Neuron (in vitro differentiated cells): Measurements from ENCODE around the gene MMP23B.
"Not testable (repeated sequence)": the region's sequence is repeated elsewhere in the genome, so short reads cannot be mapped to it uniquely, and the experiment has no call there.

Experiments
- H2AFZ ChIP-seq: one replicate; pipeline ENCODE4 v1.6.1; 2013; ENCODE audit warnings: low read depth, mild to moderate bottlenecking, inconsistent platforms, low read length, moderate library complexity
- H3K27me3 ChIP-seq: one replicate; pipeline ENCODE4 v1.6.1; 2013; ENCODE audit warnings: low read length; ENCODE audit not compliant: insufficient read depth
- H3K36me3 ChIP-seq: one replicate; pipeline ENCODE4 v1.6.1; 2013; ENCODE audit warnings: low read length; ENCODE audit not compliant: insufficient read depth
- H3K4me1 ChIP-seq: one replicate; pipeline ENCODE4 v1.6.1; 2013; ENCODE audit warnings: low read length; ENCODE audit not compliant: insufficient read depth
- H3K4me3 ChIP-seq: 2 replicates; pipeline ENCODE4 v1.5.1; 2013; ENCODE audit warnings: mild to moderate bottlenecking, low read length, moderate library complexity
- H3K9me3 ChIP-seq: one replicate; pipeline ENCODE4 v1.6.1; 2013; ENCODE audit warnings: low read length

MMP23B gene

GRCh38 chr1:1627261-1627828 is 4.6 kb upstream of the MMP23B start:
- Histone ChIP-seq H3K4me3 (no peak overlapping the region), H3K9me3 (no peaks in the 10 kb centered on the region), H2AFZ (no peak overlapping the region), H3K36me3 (peaks cover 19% of the 10 kb centered on the region), H3K27me3 (no peaks in the 10 kb centered on the region), H3K4me1 (no peaks in the 10 kb centered on the region)

- Histone ChIP-seq H3K4me3 (no peak overlapping the region), H2AFZ (no peak overlapping the region), H3K4me1 (no peaks in the 10 kb centered on the region), H3K9me3 (no peaks in the 10 kb centered on the region), H3K36me3 (peaks cover 19% of the 10 kb centered on the region), H3K27me3 (no peaks in the 10 kb centered on the region)
Measured at GRCh38 chr1:1627829-1628753, 3.9 kb upstream of the MMP23B start.

GRCh38 chr1:1628754-1629429 is 3.1 kb upstream of the MMP23B start:
- Histone ChIP-seq H3K4me1 (no peaks in the 10 kb centered on the region), H3K27me3 (no peaks in the 10 kb centered on the region), H3K36me3 (peaks cover 17% of the 10 kb centered on the region), H3K4me3 (no peak overlapping the region), H2AFZ (no peak overlapping the region), H3K9me3 (no peaks in the 10 kb centered on the region)

- Histone ChIP-seq H3K4me3 (no peak overlapping the region), H2AFZ (no peak overlapping the region), H3K27me3 (no peaks in the 10 kb centered on the region), H3K9me3 (no peaks in the 10 kb centered on the region), H3K36me3 (peaks cover 17% of the 10 kb centered on the region), H3K4me1 (no peaks in the 10 kb centered on the region)
Measured at GRCh38 chr1:1629430-1630190, 2.4 kb upstream of the MMP23B start.

- H3K27me3 ChIP-seq = no peaks in the 10 kb centered on the region
- no peaks in the 10 kb centered on the region for H3K9me3 ChIP-seq
- H3K36me3 ChIP-seq = peaks cover 17% of the 10 kb centered on the region
Measured at GRCh38 chr1:1630191-1630964, 1.6 kb upstream of the MMP23B start.

GRCh38 chr1:1630965-1631781 is 800 bp upstream of the MMP23B start:
- no peak overlapping the region for H3K4me3 ChIP-seq
- no peaks in the 10 kb centered on the region for H3K4me1 ChIP-seq
- no peaks in the 10 kb centered on the region for H3K9me3 ChIP-seq
- no peak overlapping the region for H2AFZ ChIP-seq
- H3K27me3 ChIP-seq = no peaks in the 10 kb centered on the region
- H3K36me3 ChIP-seq = peaks cover 17% of the 10 kb centered on the region

More at GRCh38 chr1:1630191-1630964, 1.6 kb upstream of the MMP23B start:
- H3K4me1 ChIP-seq = no peaks in the 10 kb centered on the region
- H3K4me3 ChIP-seq = no peak overlapping the region
- H2AFZ ChIP-seq = no peak overlapping the region

GRCh38 chr1:1633409-1633808 is 1.4 kb downstream of the MMP23B start:
- H2AFZ ChIP-seq = not testable (repeated sequence)

GRCh38 chr1:1634613-1635012 is 2.6 kb downstream of the MMP23B start:
- not testable (repeated sequence) for H3K9me3 ChIP-seq, H3K4me3 ChIP-seq, H2AFZ ChIP-seq, H3K36me3 ChIP-seq, H3K4me1 ChIP-seq, H3K27me3 ChIP-seq

More at GRCh38 chr1:1633409-1633808, 1.4 kb downstream of the MMP23B start:
- H3K27me3 ChIP-seq, H3K4me1 ChIP-seq, H3K9me3 ChIP-seq, H3K4me3 ChIP-seq: not testable (repeated sequence)
- H3K36me3 ChIP-seq = peaks cover 11% of the 10 kb centered on the region

GRCh38 chr1:1636621-1637478 is 4.9 kb downstream of the MMP23B start:
- H3K36me3 ChIP-seq, H2AFZ ChIP-seq, H3K4me3 ChIP-seq, H3K9me3 ChIP-seq, H3K27me3 ChIP-seq, H3K4me1 ChIP-seq: not testable (repeated sequence)

GRCh38 chr1:1637479-1637875 is 5.5 kb downstream of the MMP23B start:
- H2AFZ ChIP-seq, H3K36me3 ChIP-seq, H3K4me3 ChIP-seq, H3K4me1 ChIP-seq, H3K9me3 ChIP-seq, H3K27me3 ChIP-seq: not testable (repeated sequence)

- H3K9me3 ChIP-seq, H3K4me3 ChIP-seq, H3K4me1 ChIP-seq, H3K36me3 ChIP-seq, H2AFZ ChIP-seq, H3K27me3 ChIP-seq: not testable (repeated sequence)
Measured at GRCh38 chr1:1638528-1638927, 6.6 kb downstream of the MMP23B start.
